ENCODE results near the gene SLC7A6.
"Not testable (repeated sequence)": the region's sequence is repeated elsewhere in the genome, so short reads cannot be mapped to it uniquely, and the experiment has no call there.

Gene SLC7A6

GRCh38 chr16:68284847-68285246 lies 20.5 kb downstream of the SLC7A6 start:
- no peak for DNase-seq

GRCh38 chr16:68285683-68286082 lies 21.4 kb downstream of the SLC7A6 start:
- DNase-seq, result no peak

DNA sequence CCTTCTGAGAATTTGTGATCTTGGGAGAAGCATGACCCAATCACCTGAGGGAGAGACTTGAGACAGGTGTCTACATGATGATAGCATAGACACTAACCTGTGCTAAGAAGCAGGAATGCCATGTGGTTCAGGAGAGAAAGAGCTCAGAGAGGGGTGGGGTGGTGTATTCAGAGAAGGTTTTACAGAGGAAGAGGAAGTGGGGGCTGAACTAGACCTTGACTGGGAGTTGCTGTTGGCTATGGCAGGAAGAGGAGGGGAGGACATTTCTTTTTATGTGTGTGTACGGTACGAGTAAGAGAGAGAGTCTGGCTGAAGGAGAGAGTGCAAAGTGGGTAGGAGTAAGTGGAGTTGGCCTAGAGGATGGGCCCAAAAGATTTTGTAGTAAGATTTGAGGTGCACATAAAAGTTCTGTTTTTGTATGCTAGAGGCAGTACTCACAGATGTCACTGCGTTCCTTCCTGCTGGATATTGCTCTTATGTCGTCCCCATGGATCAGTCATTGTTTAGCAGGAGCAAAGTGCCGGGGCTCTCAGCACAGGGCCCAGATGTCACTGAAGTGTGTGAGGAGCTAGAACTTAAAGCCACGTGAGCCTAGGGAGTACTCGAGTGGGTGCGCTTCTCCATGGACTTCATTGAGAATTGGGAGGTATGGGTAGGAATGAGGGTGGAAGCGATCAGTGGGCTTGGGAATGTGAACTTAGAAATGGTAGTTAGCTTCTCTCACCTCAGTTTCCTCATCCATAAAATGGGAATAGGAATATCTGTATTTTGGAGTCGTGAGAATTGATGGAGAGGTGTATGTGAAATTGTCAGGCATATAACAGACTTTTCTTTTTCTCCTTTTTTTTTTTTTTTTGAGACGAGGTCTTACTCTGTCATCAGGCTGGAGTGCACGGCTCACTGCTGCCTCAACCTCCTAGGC lies 22.1 kb downstream of the SLC7A6 start:
- no peak for DNase-seq

GRCh38 chr16:68287276-68288251 lies 23.2 kb downstream of the SLC7A6 start:
- no peak for DNase-seq

DNA sequence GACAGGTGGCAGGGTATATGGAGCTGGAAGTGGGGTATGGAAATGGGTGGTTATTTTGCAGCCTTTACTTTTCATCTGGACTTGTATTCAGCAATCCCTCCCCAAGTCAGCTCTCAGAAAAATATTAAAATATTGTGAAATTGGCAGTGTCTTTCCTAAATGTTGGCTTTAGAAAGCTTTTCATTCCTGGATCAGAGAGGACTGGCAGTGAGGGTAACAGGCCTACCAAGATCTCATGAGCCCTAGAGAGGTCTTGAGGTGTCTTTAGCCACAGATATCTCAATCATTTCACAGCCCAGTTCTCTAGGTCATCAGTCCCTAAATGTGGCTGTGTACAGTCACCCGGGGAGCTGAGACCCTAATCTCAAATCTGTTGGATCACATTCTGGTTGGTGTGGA lies 23.9 kb downstream of the SLC7A6 start:
- DNase-seq, result no peak

DNA sequence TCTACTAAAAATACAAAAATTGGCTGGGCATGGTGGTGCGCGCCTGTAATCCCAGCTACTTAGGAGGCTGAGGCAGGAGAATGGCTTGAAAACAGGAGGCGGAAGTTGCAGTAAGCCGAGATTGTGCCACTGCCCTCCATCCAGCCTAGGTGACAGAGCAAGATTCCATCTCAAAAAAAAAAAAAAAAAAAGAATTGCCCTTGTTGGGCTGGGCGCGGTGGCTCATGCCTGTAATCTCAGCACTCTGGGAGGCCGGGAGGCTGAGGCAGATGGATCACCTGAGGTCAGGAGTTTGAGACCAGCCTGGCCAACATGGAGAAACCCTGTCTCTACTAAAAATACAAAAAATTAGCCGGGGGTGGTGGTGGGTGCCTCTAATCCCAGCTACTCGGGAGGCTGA lies 24.5 kb downstream of the SLC7A6 start:
- DNase-seq, result not testable (repeated sequence)

DNA sequence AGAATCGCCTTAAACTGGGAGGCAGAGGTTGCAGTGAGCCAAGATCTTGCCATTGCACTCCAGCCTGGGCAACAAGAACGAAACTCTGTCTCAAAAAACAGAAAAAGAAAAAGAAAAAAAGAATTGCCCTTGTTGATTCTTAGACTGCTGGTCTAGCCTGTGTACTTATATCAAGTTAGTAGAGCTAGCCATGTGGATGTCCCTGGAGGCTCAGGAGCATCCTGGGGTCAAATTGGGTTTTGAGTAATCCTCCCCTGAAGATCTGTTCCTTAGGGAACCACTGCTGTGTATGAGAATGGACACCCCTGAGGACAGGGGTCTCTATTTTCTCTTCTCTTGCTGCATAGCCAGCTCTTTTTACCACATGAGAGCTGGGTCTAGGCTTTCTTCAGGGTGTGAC lies 24.9 kb downstream of the SLC7A6 start:
- no peak for DNase-seq

DNA sequence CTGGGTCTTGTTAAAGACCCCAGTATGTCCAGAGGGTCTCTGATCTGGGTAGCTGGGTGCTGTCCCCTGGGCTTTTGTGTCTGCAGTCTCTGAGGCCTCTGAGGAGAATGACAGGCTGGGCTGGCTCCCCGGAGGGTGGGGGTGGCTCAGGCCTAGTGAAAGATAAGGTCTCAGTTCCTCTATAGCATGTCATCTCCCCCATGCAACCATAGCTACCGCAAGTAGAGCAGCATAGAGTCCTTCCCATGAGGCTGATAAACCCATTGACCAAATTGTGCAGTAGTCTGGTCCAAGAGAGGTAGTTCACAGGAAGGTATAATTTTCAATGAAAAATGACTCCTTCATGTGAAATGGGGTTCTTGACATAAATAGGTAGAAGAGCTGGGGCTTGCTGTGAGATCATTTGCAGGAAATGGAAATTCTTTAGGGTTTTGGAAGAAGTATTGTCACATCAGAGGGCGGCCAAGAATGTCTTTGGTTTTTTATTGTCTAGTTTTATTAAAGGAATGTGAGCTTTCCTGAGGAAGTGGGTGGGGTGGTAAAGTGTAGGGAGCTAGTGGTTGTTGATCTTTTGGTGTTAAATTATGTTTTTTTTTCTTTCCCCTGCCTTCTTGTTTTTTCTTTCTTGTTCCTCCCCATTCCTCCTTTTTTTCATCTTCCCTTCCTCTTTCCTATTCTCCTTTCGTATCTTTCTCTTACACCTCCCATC lies 25.4 kb downstream of the SLC7A6 start:
- DNase-seq, result no peak

- DNase-seq, result no peak
Observed at GRCh38 chr16:68290450-68290849, 26.1 kb downstream of the SLC7A6 start.

DNA sequence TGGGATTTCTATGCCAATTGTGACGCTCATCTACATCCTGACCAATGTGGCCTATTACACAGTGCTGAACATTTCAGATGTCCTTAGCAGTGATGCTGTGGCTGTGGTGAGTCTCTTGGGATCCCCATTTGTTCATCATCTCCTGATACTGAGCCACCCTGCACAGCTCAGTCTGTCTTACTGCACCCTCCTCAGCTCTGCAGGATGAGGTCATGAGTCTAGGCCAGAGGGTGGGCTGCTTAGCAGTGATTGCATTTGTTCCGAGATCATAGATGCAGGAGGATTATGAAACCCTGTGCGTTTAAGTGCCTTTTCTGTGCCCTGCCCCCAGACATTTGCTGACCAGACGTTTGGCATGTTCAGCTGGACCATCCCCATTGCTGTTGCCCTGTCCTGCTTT lies 26.9 kb downstream of the SLC7A6 start:
- no peak for DNase-seq

GRCh38 chr16:68292425-68292824 lies 28.1 kb downstream of the SLC7A6 start:
- DNase-seq, result no peak

DNA sequence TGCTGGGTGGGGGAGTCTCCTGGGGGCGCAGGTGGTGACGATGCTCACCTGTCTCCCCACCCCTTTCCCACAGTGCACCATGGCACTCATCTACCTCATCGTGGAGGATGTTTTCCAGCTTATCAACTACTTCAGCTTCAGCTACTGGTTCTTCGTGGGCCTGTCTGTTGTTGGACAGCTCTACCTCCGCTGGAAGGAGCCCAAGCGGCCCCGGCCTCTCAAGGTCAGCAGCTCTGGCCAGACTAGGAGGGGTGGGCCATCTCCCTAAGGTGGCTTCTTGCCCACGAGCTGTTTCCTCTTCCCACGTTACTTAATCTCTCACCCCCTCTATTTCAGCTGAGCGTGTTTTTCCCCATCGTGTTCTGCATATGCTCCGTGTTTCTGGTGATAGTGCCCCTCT lies 32.0 kb downstream of the SLC7A6 start:
- DNase-seq, result no peak

- no peak for DNase-seq
Observed at GRCh38 chr16:68296693-68297092, 32.4 kb downstream of the SLC7A6 start.

- no peak for DNase-seq
Observed at GRCh38 chr16:68297908-68298307, 33.6 kb downstream of the SLC7A6 start.

DNA sequence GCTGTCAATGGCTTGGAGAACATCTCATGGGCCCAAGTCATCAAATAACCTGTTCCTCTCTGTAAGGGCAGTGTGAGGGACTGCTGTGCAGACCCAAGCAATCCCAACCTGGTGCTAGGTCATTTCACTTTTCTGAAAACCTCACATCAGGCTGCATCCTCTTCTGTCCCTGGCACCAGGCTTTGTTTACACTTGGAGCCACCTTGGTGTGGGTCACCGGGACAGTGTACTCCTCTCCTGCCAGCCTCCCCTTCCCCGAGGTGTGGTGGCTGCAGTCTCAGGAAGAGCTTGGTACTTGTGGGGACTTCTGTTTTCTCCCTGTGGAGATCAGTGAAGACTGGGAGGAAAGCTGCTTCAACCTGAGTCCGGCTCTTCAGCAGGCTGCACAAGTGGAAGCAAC lies 34.0 kb downstream of the SLC7A6 start:
- no peak for DNase-seq

DNA sequence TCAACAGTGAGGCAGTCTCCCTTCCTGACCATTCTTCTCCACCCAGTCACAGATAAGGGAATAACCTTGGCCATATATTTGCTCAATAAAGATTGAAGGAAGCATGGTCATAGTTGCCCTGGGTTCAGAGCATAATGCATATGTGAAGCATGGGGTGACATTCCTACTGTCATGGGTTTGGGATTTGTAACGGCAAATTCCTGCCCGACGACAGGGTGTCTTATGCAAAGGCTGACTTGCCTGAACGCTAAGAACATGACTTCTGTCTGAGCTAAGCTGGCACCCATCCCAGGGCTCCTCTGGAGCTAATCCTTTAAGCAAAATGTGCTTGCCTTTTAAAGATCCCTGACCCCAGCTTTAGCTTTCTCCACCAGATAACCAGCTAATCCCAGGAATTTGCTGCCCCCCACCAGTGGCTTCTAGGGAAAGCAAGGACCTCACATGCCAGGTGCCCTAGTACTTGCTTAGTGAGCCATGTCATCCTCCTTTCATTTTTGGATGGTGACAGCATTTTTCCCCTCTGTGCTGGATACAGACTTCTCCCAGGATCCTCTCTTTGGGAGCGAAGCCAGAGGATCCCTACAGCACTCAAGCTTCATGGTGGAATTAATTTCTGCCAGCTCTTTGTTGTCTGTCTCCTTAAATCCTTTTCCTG lies 34.7 kb downstream of the SLC7A6 start:
- DNase-seq, result no peak

DNA sequence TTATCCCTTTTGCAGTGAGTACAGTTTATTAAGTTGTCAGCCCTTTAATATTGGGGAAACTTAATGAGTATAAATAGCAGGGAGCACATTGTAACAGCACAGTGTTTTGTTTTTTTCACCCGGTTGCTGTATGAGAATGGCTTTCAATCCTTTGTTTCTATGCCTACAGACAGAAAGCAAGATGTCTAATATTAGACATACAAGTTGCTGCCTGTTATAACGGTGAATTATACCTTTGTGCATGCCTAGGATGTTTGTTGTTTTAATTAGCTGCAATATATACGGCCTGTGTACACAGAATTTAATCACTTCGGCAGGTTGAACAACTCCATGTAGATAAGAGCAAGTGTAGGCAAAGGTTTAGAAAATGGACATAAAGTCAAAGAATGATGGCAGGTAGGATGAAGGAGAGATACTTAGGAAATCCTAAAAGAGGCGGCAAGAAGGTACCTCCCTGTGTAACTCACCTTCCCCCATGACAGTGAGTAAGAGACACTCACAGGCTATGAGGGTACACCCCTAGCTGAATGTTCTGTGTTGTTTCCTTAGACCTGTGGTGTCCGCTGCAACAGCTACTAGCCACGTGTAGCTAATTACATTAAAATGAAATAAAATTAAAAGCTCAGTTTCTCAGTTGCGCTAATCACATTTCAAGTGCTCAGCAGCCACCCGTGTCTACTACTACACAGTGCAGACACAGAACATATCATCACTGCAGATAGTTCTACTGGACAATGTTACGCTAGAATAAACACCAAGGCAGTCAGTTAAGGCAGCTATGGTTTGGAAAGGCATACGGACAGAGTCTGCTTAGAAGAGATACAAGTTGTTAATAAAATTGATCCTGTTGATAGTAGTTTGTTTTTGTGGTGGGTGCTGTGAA lies 35.5 kb downstream of the SLC7A6 start:
- no peak for DNase-seq

- no peak for DNase-seq
Observed at GRCh38 chr16:68300734-68301459, 36.6 kb downstream of the SLC7A6 start.

GRCh38 chr16:68306633-68307032 lies 42.3 kb downstream of the SLC7A6 start:
- no peak for DNase-seq

DNA sequence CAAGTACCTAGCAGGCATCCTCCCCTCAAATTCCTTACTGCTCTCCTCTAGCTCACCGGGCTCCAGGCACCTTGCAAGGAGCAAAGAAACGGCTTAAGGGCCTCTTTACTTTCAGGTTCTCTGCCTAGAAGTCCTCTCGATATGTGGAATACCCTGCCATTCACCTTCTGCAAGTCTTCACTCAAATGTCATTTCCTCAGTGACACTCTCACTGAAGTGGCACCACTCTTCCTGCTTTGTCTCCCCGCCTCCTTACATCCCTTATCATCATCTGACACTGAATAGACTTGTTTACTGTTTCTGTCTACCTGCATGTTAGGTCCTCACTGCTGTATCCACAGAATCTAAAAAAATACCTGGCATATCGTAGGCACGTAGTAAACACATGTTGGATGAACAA lies 45.5 kb downstream of the SLC7A6 start:
- DNase-seq, result no peak

DNA sequence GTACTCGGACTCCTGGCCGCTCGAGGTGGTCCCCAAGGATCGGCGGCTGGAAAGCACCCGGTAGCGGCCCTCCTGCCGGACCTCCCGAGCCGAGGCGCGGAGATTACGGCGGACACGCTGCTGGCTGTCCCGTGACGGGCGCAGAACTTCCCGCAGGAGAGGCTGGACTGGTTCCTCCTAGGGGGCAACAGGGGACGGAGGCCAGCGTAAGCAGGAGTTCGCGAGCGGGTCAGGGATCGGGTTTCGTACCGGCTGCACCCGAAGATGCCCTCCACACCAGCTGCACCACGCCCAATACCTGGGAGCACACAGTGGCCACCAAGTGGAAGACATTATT lies 46.1 kb downstream of the SLC7A6 start:
- no peak for DNase-seq

Measured in NCI-H2029 treated with DMSO at 0.1 percent for 48 hours (cell line).